NCI-H187 treated with DMSO at 0.1 percent for 48 hours (cell line): ENCODE measurements around the gene ATP10D.
"Not testable (repeated sequence)": the region's sequence is repeated elsewhere in the genome, so short reads cannot be mapped to it uniquely, and the experiment has no call there.

Experiments used
- DNase-seq: peaks from one replicate; lab custom pipeline; 2025; lab: John Stamatoyannopoulos, UW

The ATP10D gene

DNA sequence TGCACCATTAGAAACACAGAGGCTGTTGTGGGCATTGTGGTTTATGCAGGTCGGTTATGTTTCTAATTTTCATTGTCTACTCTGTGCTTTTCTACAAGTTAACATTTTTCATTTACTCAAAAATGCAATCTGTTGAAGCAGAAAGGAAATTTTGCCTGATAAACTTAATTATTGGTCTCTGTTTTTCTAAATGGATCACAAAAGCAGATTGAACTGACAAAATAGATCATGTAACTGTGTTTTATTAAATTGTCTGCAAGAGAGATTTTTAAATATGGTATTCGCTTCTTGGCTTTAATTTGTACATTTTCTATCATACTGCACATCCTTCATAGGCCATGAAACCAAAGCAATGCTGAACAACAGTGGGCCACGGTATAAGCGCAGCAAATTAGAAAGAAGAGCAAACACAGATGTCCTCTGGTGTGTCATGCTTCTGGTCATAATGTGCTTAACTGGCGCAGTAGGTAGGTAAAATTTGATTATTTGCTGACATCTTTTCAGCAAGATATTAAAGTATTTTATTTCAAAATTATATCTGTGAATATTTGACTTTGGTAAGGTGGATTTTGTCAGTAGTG is 50.6 kb downstream of the ATP10D start:
- DNase-seq, result no peak

DNA sequence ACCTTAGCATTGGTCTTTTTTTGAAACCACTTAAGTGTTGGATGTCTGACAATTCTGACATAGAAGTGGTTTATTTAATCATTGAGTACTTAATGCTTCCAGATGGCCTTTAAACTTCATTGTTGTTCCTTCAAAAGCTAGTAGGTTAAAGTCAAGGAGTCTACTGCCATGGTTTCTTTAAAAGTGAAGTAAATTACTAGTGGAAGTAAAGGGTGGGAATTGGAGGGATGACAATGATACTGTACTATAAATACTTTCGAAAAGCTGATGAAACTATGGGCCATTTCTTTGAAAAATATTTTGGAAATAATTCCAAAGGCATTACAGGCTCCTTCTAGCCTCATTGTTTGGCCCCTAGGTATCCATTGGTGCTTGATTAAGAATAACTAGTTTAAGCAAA is 51.9 kb downstream of the ATP10D start:
- no peak for DNase-seq

DNA sequence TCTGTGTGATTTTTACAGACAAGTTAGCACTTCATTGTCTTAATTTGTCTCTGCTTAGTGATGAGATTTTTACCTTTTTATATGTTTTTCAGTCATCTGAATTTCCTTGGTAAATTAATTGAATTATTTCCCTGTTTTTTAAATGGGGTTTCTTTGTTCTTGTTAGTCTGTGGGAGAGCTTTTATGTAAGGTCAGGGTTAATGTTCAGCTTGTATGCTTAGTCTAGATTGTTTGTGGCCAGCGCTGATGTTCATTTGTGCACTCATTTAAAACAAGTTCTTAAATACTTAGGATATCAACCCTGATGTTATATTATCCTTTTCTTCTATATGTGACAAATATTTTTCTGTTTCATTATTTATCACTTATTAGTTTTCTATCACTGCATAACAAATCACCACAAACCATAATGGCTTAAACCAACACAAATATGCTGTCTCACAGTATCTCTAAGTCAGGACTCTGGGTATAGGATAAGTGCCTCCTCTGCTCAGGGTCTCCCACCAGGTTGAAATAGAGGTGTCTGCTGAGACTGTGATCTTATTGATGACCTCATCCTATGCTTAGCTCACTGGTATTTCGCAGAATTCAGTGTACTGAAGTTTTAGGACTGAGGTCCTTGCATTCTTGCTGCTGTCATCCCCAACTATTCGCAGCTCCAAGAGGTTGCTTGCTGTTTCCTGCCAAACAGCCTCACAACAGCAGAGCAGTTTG is 53.2 kb downstream of the ATP10D start:
- no peak for DNase-seq

DNA sequence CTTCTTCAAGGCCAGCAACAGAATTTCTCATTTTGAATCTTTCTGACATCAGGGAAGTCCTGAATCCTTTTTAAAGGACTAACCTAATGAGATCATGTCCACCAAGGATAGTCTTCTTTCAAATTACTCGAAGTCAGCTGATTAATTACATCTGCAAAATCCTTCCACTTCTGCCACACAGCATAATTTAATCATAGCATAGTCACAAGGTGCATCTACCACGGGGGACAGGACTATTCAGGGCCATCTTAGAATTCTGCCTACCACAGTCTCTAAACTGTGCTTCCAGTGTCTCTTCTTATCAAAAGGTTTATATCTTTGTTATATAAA is 53.7 kb downstream of the ATP10D start:
- no peak for DNase-seq

DNA sequence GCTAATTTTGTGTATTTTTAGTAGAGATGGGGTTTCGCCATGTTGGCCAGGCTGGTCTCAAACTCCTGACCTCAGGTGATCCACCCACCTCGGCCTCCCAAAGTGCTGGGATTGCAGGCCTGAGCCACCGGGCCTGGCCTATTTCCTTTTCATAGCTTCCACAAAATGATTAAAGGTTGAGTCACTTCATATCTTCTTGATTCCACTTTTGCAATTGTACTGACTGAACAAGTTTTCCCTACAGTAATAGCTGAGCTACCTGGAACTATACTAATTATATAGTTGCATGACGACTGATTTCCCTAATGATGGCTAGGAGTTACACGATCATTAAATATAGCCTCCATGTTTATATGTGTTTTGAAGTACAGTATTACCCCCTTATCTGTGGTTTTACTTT is 57.6 kb downstream of the ATP10D start:
- not testable (repeated sequence) for DNase-seq

DNA sequence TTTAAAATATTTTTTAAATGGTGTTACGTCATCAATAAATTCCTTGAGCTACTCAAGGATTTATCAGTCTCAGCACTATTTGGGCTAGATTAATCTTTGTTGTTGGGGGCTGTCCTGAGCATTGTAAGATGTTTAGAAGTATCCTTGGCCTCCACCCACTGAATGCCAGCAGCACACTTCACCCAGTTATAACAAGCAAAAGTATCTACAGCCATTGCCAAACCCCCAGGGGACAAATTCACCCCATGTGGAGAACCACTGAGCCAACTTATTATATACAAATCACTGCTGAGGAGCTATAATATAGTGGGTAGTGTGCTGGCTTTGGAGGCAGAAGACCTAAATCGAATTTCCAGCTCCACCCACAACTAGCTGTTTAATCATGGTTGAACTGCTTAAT is 58.3 kb downstream of the ATP10D start:
- no peak for DNase-seq

DNA sequence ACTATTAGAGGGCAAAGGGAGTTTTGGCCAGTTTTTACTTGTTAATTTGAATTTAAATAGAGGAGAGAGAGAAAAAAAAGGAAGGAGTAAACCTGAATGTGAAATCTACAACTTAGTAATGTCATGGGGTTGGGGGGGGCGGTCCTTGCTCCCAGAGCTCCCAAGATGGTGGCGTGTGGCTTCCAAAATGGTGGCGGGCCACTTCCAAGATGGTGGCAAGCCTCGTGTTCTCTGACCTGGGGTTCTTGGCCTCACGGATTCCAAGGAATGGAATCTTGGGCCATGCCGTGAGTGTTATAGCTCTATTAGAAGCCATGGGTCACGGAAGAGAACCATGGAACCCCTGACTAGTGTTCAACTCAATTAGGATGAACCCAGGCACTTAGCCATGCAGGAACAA is 65.3 kb downstream of the ATP10D start:
- not testable (repeated sequence) for DNase-seq

DNA sequence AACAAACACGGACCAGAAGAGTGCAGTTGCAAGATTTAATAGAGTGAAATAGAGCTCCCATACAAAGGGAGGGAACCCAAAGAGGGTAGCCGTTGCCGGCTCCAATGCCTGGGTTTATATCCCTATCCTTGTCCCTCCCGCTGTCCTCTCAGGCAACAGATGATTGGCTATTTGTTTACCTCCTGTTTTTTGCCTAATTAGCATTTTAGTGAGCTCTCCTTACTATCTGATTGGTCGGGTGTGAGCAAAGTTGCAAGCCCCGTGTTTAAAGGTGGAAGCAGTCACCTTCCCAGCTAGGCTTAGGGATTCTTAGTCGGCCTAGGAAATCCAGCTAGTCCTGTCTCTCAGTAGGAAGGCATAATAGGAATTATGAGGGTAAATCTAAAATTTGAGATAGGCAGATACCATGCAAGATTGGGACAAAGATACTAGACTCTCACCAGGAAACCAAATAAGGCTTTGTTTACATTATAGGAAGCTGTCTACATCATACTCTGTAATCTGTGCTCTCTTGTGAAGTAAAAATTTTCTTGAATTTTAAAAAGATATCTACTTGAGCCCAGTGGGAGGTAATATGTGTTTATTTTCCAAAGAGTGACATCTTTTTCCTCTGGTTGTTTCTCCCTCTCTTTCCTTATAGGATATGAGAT is 65.9 kb downstream of the ATP10D start:
- no peak for DNase-seq

DNA sequence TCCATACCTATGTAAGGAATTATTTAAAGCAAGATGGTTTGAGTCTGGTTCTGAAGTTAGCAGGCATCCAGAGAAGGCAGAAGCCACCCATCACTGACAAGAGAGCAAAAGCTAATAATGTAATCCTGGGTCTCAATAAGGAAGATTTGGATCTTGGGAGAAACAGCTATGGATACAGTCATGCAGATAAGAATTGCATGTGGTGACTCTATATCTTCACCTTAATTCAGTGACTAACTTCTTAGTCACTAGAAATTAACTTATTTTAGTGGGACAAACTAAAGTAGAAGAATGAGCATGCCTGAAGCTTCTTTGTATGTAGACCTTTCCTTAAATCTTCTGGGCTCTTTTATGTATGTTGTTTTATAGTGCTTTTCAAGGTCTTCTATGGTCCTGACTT is 66.6 kb downstream of the ATP10D start:
- no peak for DNase-seq

DNA sequence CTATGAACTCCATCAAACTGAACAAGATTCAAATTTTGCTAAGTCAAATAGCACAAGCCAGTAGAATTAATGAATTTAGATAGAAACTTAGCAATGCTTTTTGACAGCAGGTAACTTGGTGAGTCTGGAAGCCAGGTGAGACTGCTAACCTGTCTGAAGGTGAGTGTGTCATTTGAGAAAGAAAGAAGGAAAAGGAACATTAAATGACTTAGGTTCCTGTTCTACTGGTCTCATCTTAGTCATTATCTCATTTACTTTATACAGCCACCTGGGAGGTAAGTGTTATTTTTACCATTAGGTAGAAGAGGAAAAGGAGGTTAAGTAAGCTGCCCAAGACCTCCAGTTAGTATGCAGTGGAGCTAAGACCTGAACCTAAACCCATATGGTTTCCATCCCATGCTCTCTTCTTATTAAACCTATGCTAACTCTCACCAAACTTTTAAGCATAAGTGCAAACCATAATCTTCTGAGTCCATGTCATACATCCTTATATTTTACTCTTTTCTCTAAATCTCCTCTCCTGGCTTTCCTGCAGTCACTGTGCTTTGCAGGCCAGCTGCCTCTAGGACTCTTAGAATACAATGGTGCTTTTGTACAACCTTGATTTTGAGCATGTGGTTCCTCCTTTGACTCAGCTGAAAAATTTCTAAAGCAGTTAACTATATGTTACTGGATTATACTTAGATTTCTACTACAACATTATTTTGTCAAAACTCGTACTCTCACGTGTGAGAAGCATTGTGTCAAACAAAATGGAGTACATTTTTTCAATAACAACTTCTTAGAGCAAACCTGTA is 68.5 kb downstream of the ATP10D start:
- no peak for DNase-seq

DNA sequence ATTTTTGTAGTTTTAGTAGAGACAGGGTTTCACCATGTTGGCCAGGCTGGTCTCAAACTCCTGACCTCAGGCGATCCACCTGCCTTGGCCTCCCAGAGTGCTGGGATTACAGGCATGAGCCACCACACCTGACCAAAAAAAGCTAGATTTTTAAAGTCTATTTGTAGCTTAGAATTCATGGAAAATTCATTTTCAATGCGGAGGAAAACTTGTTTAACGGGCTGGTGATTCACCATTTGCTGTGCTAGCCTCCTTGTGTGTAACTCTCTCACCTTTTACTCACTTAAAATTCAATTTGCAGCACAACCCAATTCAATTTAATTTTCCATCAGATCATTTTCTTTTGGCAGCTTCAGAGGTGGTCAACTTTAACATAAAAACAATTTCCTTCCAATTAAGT is 70.8 kb downstream of the ATP10D start:
- not testable (repeated sequence) for DNase-seq

DNA sequence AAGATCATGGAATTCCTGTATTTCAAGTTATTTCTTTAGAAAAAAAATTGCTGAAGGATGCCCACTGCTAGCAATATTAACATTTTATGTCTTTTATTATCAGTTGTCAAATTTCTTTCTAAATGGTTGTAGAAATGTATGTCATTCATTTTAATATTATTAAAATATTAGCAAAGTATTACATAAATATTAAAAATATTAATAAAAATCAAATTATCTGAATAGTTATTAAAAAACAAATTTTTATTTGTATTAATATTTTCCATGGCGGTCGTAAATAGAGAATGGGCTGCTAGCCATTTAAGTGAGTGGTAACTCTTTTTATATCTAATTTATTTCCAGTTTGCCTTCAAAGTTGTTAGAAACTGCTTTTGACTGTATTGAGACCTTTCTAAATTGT is 72.2 kb downstream of the ATP10D start:
- no peak for DNase-seq

DNA sequence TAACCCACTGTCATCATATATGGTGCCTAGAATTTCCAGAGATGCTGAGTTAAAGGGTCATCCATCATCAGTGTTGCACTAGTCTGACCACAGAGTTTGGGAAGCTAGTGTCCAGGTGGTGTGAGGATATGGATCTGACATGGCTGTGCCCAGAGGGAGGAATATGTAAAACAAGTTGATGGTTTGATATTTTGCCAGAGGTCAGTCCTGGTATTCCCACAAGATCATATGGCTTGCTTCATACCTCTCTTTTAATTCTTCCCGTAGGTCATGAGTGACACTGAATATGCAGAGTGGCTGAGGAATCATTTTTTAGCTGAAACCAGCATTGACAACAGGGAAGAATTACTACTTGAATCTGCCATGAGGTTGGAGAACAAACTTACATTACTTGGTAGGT is 75.6 kb downstream of the ATP10D start:
- no peak for DNase-seq

DNA sequence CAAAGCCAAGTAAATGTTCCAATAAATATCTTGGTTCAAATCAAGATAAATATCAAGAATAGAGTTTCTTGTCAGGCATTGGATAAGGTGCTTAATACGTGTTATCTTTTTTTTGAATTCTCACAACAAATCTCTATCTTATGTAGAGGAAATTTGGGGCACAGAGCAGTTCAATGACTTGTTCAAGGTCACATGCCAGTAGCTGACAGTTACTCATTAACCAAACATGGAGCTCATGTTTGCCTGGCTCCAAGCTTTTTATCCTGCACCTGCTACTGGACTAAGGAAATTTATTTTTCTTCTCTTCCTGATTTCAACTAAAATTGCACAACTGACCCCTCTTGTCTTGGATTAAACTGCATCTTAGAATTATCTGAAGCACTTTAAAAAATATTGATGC is 76.3 kb downstream of the ATP10D start:
- no peak for DNase-seq

DNA sequence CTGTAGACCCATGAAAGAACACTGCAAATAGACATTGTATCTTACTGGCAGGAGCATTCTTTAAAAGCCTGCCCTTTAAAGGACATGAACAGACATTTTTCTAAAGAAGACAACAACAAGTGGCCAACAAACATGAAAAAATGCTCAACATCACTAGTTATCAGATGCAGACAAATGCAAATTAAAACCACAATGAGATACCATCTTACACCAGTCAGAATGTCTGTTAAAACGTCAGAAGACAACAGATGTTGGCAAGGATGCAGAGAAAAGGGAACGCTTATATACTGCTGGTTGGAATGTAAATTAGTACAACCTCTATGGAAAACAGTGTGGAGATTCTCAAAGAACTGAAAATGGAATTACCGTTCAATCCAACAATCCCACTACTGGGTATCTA is 77.2 kb downstream of the ATP10D start:
- DNase-seq, result no peak

DNA sequence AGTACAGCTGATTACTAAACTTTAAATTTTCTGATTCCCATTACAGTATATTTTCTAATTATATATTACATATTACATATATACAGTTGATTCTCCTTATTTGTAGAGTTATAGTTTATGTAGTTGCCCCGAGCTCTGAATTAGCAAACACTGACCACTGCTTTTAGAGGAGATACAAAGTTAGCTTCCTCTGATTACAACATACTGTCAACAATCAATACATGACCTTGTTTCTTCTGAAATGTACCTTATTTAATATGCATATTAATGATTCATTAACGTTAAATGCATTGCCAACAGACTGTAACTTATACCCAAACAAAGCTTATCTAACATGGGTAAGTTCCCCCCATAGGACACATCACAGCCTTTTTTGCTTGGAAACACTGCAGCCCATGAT is 81.5 kb downstream of the ATP10D start:
- DNase-seq, result no peak

DNA sequence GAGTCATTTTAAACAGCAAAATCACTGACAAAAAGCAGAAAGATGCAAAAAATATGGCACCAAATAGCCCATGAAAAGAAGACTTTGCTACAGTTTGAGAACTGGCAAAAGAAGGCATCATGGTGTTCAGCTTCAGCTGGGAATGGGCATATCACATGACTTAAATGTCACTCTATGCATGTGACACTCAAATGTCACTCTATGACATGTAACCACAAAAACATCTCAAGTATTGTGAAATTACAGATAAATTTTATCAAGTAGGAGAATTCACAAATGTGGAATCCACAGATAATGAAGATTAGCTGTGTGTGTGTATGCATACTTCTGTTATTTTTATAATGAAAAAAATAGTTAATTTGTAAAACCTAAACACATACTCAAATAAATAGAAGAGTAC is 81.9 kb downstream of the ATP10D start:
- DNase-seq, result no peak

DNA sequence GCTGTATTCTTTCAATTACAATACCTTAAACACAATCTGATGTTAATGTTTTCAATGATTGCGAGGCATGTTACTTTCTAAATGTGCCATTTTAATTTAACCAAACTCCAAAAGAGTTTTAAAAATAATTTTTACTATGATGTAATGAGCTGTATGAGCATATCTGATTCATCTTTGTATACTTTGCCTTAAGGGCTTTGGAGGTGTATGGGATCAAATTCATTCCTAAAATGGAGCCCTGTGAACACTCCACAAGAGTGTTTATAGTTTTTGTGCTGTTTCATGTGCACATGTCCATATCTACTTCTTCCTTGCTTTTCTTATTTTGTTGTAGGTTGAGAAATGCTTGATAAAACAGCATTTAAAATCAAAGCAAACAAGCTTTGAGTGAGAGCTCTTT is 82.4 kb downstream of the ATP10D start:
- DNase-seq, result no peak

DNA sequence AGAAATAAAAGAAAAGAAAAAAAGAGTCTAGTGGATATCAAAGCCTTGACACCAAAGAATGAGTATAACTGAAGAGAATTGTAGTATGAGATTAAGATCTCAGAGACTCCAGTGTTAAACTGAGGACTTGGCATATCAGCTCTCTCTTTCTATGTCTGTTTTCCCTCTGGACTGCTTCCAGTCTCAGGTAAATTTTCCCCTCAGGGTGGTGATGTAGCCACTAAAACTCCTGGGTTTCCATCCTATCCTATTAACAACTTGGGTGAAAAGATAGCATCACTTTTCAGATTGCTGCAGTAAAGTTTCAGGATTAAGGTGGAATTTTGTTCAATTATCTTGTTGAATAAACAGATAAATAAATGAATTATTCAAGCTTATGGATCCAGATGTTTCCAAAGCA is 85.7 kb downstream of the ATP10D start:
- no peak for DNase-seq

DNA sequence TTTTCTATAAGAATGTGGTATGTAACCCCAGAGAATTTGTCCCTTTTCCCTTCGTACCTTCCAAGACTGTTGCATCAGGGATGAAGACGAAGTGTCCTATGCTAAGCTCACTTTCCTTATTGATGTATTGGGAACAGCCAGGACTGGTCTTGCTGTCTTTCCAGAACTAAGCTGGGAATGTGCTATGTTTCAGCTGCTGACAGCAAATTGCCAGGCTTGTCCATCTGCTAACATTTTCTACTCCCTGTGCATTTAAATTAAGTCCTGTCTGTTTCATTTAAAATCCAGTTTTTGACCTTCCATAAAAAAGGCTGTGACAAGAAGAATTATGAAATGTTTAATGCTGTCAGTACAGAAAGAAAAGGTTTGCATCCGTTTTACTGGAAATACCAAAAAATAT is 87.9 kb downstream of the ATP10D start:
- no peak for DNase-seq

DNA sequence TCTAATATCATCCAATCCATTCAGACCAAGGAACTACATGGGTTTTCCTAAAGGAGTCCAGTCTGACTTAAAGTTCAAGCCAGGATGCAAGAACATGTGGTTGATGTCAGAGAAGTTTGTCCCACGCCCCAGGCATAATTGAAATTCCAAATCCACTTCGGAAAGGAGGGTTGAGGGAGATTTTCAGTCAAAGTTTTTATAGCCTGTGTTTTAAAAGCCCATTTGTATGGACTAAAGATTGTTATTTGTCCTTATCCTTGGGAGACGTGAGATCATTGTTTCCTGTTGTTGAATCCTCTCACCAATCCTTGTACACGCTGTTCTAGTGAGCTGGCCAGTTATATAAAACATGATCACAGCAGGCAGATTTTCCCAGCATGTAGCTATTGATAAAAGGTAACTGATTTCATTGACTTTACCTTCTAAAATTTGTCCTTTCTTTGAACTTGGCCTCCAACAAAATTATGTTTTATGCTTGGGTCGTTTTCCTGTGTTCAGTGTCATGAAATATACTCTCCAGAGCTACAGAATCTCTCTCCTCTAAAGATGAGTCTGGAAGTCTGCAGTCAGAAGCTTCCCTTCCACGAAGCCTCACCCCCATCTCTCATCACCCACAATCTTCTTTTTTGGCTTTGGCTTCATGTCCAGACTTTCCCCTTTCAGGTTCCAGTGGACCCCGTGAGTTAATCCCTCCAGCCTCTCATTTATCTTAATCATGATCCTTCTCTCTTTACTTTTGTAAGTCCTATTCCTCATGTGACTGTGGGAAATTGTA is 92.9 kb downstream of the ATP10D start:
- no peak for DNase-seq

DNA sequence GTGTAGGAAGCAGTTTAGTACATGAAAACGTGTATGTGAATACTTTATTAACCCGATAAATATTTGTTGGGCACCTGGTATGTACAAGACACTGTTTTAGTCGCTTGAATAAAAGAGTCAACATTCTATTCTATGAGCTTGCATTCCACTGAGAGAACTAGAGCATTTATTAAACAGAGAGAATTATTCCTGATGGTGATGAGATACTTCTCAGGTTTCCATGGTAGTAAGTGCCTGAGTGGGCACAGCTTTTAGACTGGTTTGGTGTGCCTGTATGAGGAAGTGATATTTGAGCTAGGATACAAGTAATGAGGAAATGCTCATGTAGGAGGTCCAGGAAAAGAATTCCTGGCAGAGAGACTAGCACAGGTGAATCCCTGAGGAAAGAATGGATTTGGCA is 94.2 kb downstream of the ATP10D start:
- DNase-seq, result no peak
